ENCODE measurements around the gene SAMHD1.

- TF ChIP-seq POLR2A (IDR thresholded peaks at IDR 0.05; ENCODE audit: low read depth, low read length) (0 out of 2 replicates have a peak, but pooled peaks have one; percentile 22), POLR2AphosphoS5 (IDR thresholded peaks at IDR 0.05; ENCODE audit: low read depth, low read length) (no peak), TAF1 (IDR thresholded peaks at IDR 0.05; ENCODE audit: borderline replicate concordance, low read depth, low read length) (no peak)
These were observed 99.3 kb downstream of the SAMHD1 start for GRCh38 chr20:36852187-36852586.

Measured in GM12892 (cell line).